Daoy (cell line): ENCODE data around the gene TMEM109. TPM values are rescaled to one million over a fixed set of nuclear protein-coding genes. Genes with fewer than 3 reads are reported as not detected.
"Not testable (repeated sequence)": the region's sequence is repeated elsewhere in the genome, so short reads cannot be mapped to it uniquely, and the experiment has no call there.

Experiments
- DNase-seq: peaks from one replicate; pipeline ENCODE4 v3.0.0-alpha.2; 2015; ENCODE audit warnings: low read depth
- total RNA-seq: library from RNA; depleted of rRNA; stranded (reverse); fragments of >200 nt; shearing (Covaris generic); gene quantifications from 2 replicates; pipeline ENCODE4 v1.2.3, GENCODE V29; 2014

The TMEM109 gene
- total RNA-seq, 1 experiment from 2014 or later: 54.5 TPM

GRCh38 chr11:60878245-60879101, 35.5 kb upstream of the TMEM109 start:
- no peak for DNase-seq

GRCh38 chr11:60879104-60879503, 34.9 kb upstream of the TMEM109 start:
- no peak for DNase-seq

GRCh38 chr11:60879971-60880588, 33.9 kb upstream of the TMEM109 start:
- DNase-seq: no peak

- no peak for DNase-seq
These were observed 33.2 kb upstream of the TMEM109 start for GRCh38 chr11:60880643-60881282.

- DNase-seq: peak; percentile 53
These were observed 26.4 kb upstream of the TMEM109 start for GRCh38 chr11:60887556-60887955.

- no peak for DNase-seq
These were observed 24.1 kb upstream of the TMEM109 start for GRCh38 chr11:60889869-60890311.

GRCh38 chr11:60890696-60891095, 23.3 kb upstream of the TMEM109 start:
- DNase-seq: no peak

GRCh38 chr11:60891103-60891741, 22.7 kb upstream of the TMEM109 start:
- no peak for DNase-seq

- no peak for DNase-seq
These were observed 18.3 kb upstream of the TMEM109 start for GRCh38 chr11:60895687-60896086.

- no peak for DNase-seq
These were observed 16.5 kb upstream of the TMEM109 start for GRCh38 chr11:60897496-60897895.

GRCh38 chr11:60899046-60899936, 14.7 kb upstream of the TMEM109 start:
- peak; percentile 55 for DNase-seq

GRCh38 chr11:60899977-60900376, 14.0 kb upstream of the TMEM109 start:
- no peak for DNase-seq

- no peak for DNase-seq
These were observed 13.1 kb upstream of the TMEM109 start for GRCh38 chr11:60900673-60901404.

GRCh38 chr11:60902625-60903024, 11.3 kb upstream of the TMEM109 start:
- no peak for DNase-seq

- DNase-seq: no peak
These were observed 8.9 kb upstream of the TMEM109 start for GRCh38 chr11:60905047-60905446.

GRCh38 chr11:60905551-60906113, 8.3 kb upstream of the TMEM109 start:
- DNase-seq: peak; percentile 26

- DNase-seq: peak; percentile 96
These were observed 7.6 kb upstream of the TMEM109 start, which contains the start of gene PRPF19 for GRCh38 chr11:60906132-60906972. TSS of gene PRPF19 (minus strand) at chr11:60906585. CDS start at chr11:60906382, 203 bp downstream.

GRCh38 chr11:60908803-60909202, 5.2 kb upstream of the TMEM109 start:
- no peak for DNase-seq

GRCh38 chr11:60909680-60910280, 4.2 kb upstream of the TMEM109 start:
- DNase-seq: not testable (repeated sequence)
